HEK293 (cell line): ENCODE data around the gene GGPS1.

Experiments used
- AEBP2 ChIP-seq: fragments of 450-650 bp; formaldehyde crosslinking; IDR thresholded peaks from 2 replicates; pipeline ENCODE4 v1.5.1; 2016; ENCODE audit warnings: missing biosample characterization, missing genetic modification characterization, borderline replicate concordance
- BCL11A ChIP-seq: fragments of 450-650 bp; formaldehyde crosslinking; IDR thresholded peaks from 2 replicates; pipeline ENCODE4 v1.5.1; 2016; ENCODE audit warnings: low read depth, missing biosample characterization, missing genetic modification characterization
- KLF10 ChIP-seq: fragments of 450-650 bp; IDR thresholded peaks from 2 replicates; pipeline ENCODE4 v1.5.1; 2018; ENCODE audit warnings: missing biosample characterization, mild to moderate bottlenecking, missing genetic modification characterization
- KLF8 ChIP-seq: fragments of 450-650 bp; formaldehyde crosslinking; IDR thresholded peaks from 2 replicates; pipeline ENCODE4 v1.5.1; 2016; ENCODE audit warnings: missing biosample characterization, missing genetic modification characterization
- MEIS1 ChIP-seq: sonication (generic); formaldehyde crosslinking; IDR thresholded peaks from 2 replicates; pipeline ENCODE4 v1.8.1; 2022; ENCODE audit warnings: missing genetic modification reagents, mild to moderate bottlenecking, borderline replicate concordance
- PRDM1 ChIP-seq: fragments of 450-650 bp; formaldehyde crosslinking; IDR thresholded peaks from 2 replicates; pipeline ENCODE4; 2016; ENCODE audit warnings: missing biosample characterization, missing genetic modification characterization
- REPIN1 ChIP-seq: fragments of 450-650 bp; formaldehyde crosslinking; IDR thresholded peaks from 2 replicates; pipeline ENCODE4 v1.5.1; 2017; ENCODE audit warnings: missing biosample characterization, missing genetic modification characterization, low read depth
- REST ChIP-seq: fragments of 450-650 bp; formaldehyde crosslinking; IDR thresholded peaks from 2 replicates; pipeline ENCODE4 v1.5.1; 2016; ENCODE audit warnings: missing biosample characterization, missing genetic modification characterization
- YY2 ChIP-seq: fragments of 450-650 bp; formaldehyde crosslinking; IDR thresholded peaks from 2 replicates; pipeline ENCODE4 v1.5.1; 2016; ENCODE audit warnings: missing biosample characterization, missing genetic modification characterization
- ZBTB10 ChIP-seq: fragments of 450-650 bp; formaldehyde crosslinking; IDR thresholded peaks from 2 replicates; pipeline ENCODE4 v1.5.1; 2016; ENCODE audit warnings: missing biosample characterization, missing genetic modification characterization
- ZBTB44 ChIP-seq: fragments of 450-650 bp; IDR thresholded peaks from 2 replicates; pipeline ENCODE4 v1.5.1; 2018; ENCODE audit warnings: missing biosample characterization, mild to moderate bottlenecking, missing genetic modification characterization
- ZNF169 ChIP-seq: fragments of 450-650 bp; formaldehyde crosslinking; IDR thresholded peaks from 2 replicates; pipeline ENCODE4 v1.5.1; 2016; ENCODE audit warnings: missing biosample characterization, missing genetic modification characterization
- ZNF211 ChIP-seq: fragments of 450-650 bp; formaldehyde crosslinking; IDR thresholded peaks from 2 replicates; pipeline ENCODE4 v1.5.1; 2016; ENCODE audit warnings: low read depth, missing biosample characterization, missing genetic modification characterization
- ZNF221 ChIP-seq: fragments of 450-650 bp; formaldehyde crosslinking; IDR thresholded peaks from 2 replicates; pipeline ENCODE4 v1.5.1; 2017; ENCODE audit warnings: missing biosample characterization, missing genetic modification characterization, borderline replicate concordance
- ZNF274 ChIP-seq, 2 experiments: fragments of 200-500 bp in 1 of 2; fragments of 450-650 bp in 1 of 2; sonication (Bioruptor generic) in 1 of 2; formaldehyde crosslinking in 1 of 2; IDR thresholded peaks; 2 replicates each; pipeline versions ENCODE4 v1.5.1 to v1.6.1; 2014 to 2016; ENCODE audit warnings: borderline replicate concordance in 1 of 2, inconsistent platforms in 1 of 2, low read length in 1 of 2, missing biosample characterization in 1 of 2, missing genetic modification characterization in 1 of 2
- ZNF501 ChIP-seq: fragments of 450-650 bp; formaldehyde crosslinking; IDR thresholded peaks from 2 replicates; pipeline ENCODE4 v1.5.1; 2016; ENCODE audit warnings: missing biosample characterization, missing genetic modification characterization
- ZNF518A ChIP-seq: fragments of 450-650 bp; formaldehyde crosslinking; conservative IDR thresholded peaks from 2 replicates; pipeline ENCODE4 v1.5.1; 2016; ENCODE audit warnings: low read depth, missing biosample characterization, missing genetic modification characterization
- ZNF626 ChIP-seq: fragments of 450-650 bp; sonication (Bioruptor Pico); formaldehyde crosslinking; IDR thresholded peaks from 2 replicates; pipeline ENCODE4 v1.5.1; 2018; ENCODE audit warnings: missing biosample characterization, missing genetic modification characterization, inconsistent platforms
- ZNF629 ChIP-seq: fragments of 450-650 bp; formaldehyde crosslinking; IDR thresholded peaks from 2 replicates; pipeline ENCODE4 v1.5.1; 2017; ENCODE audit warnings: missing biosample characterization, missing genetic modification characterization
- ZNF670 ChIP-seq: fragments of 450-650 bp; formaldehyde crosslinking; IDR thresholded peaks from 2 replicates; pipeline ENCODE4 v1.5.1; 2016; ENCODE audit warnings: missing biosample characterization, missing genetic modification characterization, low read depth
- ZSCAN5A ChIP-seq: fragments of 450-650 bp; formaldehyde crosslinking; IDR thresholded peaks from 2 replicates; pipeline ENCODE4 v1.5.1; 2016; ENCODE audit warnings: missing biosample characterization, missing genetic modification characterization

The GGPS1 gene

GRCh38 chr1:235328271-235329138, at the start of gene GGPS1 (continued):
- TF ChIP-seq ZSCAN5A (tag by site-specific recombination) (0 out of 2 replicates have a peak, but pooled peaks have one; percentile 63), ZNF518A (tag by site-specific recombination) (peak; percentile 73), ZBTB10 (tag by site-specific recombination) (peak; percentile 47; the same call in 1 of the 2 replicates), BCL11A (tag by site-specific recombination) (no peak), ZNF501 (tag by site-specific recombination) (peak; percentile 99), KLF10 (tag by site-specific recombination) (peak; percentile 54), REPIN1 (tag by site-specific recombination) (peak; percentile 78; the same call in 1 of the 2 replicates), ZNF211 (tag by site-specific recombination) (no peak), ZNF670 (tag by site-specific recombination) (no peak), PRDM1 (tag by site-specific recombination) (peak; percentile 32; the same call in 1 of the 2 replicates), ZBTB44 (tag by site-specific recombination) (peak; percentile 50; the same call in 1 of the 2 replicates), REST (tag by site-specific recombination) (peak; percentile 16; the same call in 1 of the 2 replicates), ZNF221 (no peak), ZNF629 (tag by site-specific recombination) (peak; percentile 91), MEIS1 (no peak), AEBP2 (tag by site-specific recombination) (no peak), ZNF274 (IDR thresholded peaks at IDR 0.05; ENCODE audit: low read length) (no peak), ZNF274 (tag by site-specific recombination; IDR thresholded peaks at IDR 0.05; ENCODE audit: borderline replicate concordance) (no peak), KLF8 (peak; percentile 96), ZNF626 (tag by site-specific recombination) (no peak), ZNF169 (no peak), YY2 (peak; percentile 43)
